ENCODE data around the gene LCE1D.

The LCE1D gene, protein sequence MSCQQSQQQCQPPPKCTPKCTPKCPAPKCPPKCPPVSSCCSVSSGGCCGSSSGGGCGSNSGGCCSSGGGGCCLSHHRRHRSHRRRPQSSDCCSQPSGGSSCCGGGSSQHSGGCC
- long read RNA-seq, donor 1: 0 reads
- long read RNA-seq, donor 2: 0 reads
- long read RNA-seq, donor 3: 0 reads
- long read RNA-seq, donor 4: 0 reads
- long read RNA-seq, donor 5: 0 reads
- long read RNA-seq, donor 6: 0 reads
- long read RNA-seq, donor 7: 0 reads
- long read RNA-seq, donor 8: 0 reads

DNA sequence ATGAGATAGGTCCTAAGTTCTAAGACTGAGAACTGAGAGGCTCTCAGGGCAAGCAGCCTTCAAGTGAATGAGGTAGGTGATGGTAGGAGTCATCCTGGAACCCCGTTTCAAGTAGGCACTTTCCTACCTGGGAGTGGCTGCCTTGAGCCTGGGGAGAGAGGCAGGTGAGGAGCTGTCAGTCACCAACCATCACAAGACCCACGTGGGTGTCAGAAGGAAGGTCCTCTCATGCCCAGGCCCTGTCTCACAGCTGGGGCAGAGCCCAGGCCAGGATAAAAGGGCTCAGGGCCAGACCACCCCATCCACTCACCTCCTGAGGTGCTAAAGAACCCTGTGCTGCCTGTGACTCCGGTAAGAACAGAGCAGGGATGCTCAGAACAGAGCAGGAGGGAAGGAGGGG, at the start of gene LCE1D:
LCE1D (plus strand) TSS at position 301 of the 400 bp plus-strand sequence. CDS start 1,074 bp downstream, outside the sequence.
- DNase-seq: no peak

DNA sequence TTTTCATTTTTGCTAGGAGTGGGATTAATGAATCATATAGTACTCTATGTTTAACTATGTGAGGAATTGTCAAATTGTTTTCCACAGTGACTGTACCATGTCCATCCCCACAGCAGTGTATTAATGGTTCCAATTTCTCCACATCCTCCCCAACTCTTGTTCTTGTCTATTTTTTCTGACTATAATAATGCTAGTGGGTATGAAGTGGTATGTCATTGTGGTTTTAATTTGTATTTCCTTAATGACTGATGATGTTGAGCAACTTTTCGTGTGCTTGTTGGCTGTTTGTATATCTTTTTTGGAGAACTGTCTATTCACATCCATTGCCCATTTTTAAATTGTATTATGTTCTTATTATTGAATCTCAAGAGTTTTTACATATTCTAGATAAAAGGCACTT, 48.7 kb upstream of the LCE1D start:
- DNase-seq: no peak

DNA sequence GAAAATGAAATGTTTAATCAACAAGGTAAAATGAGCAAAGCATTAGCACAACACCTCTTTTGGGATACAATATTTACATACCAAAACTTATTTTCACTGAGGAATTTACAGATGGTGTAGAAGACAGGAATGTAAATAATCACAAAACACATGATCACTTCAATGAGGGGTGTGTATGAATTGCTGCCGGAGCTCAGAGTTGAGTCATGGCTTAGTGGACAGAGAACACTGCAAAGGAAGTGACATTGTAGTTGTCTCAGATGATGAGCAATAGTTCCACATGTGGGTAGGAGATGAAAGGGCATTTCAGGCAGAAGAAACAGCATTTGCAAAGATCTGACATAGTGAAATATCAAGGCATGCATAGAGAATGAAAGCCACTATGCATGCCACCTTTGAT, 44.3 kb upstream of the LCE1D start:
- no peak for DNase-seq

DNA sequence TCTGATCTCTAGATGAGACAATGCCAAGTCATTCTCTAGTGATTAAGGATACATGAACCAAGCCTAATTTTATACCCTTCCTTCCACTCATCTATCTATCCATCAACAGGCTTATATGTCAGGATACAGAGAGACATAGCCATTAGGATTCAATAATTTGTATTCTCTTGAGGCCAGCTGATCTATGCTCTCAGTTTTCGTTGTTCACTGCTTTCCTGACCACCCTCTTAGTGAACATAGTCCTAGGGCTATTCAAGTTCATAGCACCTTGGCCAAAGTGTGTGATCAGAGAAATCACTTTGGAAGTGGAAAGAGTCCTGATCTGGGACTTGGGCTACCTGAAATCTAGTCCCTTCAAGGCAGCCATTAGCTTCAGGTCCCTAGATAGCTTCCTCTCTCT, 42.9 kb upstream of the LCE1D start:
- DNase-seq: no peak

DNA sequence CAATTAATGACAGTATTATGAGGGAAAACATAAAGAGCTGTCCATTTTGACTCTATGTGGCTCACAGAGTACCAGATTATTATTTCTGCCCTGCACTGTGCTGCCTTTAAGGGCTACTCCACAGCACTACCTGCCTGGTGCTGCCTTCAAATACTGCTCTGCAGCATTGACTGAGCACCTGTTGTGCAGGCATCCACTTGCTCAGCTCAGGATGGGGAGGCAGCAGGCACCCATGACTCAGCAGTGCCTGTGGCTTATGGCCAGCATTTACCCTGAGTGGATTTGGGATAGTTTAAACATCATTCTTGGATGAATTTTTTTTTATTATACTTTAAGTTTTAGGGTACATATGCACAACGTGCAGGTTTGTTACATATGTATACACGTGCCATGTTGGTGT, 39.6 kb upstream of the LCE1D start:
- DNase-seq: no peak

DNA sequence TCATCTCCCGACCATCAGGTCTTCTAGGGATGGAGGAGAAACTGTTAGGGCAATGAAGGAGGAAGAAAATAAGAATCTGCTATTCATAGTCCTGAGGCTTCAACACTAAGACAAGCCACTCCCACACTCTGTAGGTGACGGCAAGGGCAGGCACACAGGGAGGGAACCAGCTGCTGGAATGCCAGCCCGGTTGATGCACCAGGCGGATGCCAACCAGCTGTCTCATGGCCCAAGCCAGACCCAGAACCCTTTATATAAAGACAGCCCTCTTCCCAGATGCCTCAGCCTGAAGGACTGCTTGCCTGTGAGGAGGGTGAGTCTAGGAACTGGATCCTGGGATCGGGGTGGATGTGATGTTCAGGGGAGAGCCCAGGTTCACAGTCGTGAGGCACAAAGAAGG, 38.8 kb upstream of the LCE1D start, which contains the start of gene KPRP:
KPRP (plus strand) TSS at position 279 of the 400 bp plus-strand sequence. CDS start 1,564 bp downstream, outside the sequence.
- no peak for DNase-seq

DNA sequence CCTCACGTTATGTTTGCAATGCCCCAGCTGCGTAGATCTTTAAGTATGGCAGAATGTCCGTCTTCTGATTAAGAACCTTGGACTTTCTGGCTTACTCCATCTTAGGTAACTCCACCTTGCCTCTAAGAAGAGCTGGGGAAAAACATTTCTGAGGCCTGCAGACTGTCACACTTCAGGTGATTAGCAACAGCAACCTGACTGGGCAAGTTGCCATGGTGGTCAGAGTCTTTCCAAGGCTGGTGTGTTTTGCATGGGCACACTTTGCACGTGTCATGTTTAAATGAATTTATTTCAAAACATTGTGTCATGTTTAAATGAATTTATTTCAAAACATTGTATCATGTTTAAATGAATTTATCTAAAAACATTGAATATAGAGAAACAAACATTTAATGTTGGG, 37.9 kb upstream of the LCE1D start:
- no peak for DNase-seq

DNA sequence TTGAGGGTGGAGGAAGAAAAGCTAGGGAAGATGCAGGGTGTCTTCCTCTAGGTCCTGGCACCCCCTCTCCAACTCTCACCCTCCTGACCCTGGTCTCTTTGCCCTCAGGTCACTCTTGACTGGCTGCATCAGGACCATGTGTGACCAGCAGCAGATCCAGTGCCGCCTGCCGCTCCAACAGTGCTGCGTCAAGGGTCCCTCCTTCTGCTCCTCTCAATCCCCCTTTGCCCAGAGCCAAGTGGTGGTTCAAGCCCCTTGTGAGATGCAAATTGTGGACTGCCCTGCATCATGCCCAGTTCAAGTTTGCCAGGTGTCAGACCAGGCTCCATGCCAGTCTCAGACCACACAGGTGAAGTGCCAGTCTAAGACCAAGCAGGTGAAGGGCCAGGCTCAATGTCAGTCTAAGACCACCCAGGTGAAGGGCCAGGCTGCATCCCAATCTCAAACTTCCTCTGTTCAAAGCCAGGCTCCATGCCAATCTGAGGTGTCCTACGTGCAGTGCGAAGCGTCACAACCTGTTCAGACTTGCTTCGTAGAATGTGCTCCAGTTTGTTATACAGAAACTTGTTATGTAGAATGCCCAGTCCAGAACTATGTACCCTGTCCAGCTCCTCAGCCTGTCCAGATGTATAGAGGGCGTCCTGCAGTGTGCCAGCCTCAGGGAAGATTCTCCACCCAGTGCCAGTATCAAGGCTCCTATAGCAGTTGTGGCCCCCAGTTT, 36.9 kb upstream of the LCE1D start:
- no peak for DNase-seq

DNA sequence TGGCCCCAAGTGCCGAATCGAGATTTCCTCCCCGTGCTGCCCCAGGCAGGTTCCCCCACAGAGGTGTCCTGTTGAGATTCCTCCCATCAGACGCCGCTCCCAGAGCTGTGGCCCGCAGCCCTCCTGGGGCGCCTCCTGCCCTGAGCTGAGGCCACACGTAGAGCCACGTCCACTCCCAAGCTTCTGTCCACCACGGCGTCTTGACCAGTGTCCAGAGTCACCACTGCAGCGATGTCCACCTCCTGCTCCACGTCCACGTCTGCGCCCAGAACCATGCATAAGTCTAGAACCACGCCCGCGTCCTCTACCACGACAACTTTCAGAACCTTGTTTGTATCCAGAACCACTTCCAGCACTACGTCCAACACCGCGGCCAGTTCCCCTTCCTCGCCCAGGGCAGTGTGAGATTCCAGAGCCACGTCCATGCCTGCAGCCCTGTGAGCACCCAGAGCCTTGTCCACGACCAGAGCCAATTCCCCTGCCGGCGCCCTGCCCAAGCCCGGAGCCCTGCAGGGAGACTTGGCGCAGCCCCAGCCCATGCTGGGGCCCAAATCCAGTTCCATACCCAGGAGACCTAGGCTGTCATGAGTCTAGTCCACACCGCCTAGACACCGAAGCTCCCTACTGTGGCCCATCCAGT, 35.9 kb upstream of the LCE1D start:
- no peak for DNase-seq

DNA sequence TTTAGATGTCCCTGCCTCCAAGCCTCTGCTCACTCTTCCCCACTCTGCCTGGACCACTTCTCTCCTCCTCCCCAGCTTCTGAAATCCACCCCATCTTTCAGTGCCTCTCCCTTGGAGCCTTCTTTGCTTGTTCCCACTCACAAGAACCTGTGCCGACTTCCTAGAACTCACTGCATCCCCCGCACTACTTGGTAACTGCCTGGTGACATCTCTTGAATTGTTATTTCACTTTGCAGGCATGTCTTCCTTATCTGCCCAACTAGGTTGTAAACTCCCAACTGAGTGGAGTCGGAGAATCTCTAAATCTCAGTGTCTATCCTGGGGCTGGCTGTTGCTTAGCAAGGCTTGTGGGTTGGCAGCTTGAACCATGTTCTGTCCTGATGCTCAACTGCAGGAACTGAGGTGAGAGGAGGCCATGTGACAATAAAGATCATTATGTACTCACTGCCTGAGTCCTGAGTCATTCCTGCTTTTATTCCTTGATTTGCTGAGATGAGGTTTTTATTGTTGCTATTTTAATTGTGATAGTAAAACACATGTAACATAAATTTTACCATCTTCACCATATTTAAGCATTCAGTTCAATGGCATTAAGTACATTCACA, 34.8 kb upstream of the LCE1D start:
- no peak for DNase-seq

DNA sequence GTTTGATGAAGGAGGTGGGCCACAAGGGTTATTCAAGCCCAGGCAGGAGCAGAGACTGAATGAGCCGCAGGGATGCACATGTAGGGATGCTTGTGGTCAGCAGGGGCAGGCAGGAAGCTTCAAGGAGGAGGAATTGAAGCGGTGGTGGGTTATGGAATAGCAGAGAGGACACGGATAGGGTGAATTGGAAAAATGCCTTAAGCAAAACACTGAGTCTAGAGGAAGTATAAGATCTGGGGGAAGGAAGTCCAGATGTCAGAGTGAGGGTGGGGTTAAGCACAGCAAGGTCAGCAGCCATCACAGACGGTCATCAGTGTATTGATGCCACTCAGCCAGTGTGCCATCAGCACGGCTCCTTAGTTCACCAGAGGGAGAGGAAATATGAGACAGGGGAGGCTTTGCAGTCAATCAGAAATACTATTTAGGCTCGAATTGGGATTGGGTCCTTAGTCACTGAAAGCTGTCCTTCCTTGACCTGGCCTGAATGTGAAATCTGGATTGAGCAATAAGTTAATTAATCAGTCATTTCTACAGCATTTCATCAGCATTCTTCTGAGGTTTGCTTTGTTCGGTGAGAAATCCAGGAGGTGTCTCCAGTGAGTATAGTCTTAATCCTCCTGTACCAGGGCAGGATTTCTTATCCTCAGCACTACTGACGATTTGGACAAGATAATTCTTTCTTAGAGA, 27.5 kb upstream of the LCE1D start:
- no peak for DNase-seq

DNA sequence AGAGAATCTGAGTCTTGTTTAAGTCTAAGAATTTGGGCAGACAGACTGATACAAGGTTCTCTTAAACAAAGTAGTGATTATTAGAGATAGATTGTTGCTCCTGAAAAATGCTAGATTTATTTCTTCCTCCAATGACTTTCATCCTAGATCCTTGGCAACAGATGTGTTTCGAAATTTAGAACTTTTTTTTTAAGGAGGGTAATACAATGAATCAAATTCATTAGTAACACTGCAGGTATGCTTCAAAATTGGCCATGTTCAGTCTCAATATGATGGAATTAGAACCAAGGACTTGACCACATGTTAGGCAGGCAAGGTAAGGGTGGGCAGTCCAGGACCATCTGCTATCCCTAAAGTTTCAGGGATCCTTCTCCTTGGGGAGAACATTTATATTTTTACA, 26.1 kb upstream of the LCE1D start:
- DNase-seq: no peak

DNA sequence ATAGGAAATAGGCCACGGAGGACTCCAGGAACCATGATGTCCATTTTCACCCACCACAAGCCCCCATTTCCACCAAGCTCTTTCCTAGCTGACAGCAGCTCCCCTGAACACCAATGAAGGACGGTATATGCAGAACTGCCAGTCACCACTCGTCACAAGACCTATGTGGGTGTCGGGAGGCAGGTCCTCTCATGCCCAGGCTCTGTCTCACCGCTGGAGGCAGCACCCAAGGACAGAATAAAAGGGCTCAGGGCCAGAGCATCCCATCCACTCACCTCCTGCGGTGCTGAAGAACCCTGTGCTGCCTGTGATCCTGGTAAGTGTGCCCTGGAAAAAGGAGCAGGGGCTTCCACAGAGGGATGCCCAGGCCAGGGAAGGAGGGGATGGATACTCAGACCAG, 21.6 kb upstream of the LCE1D start, which contains the start of gene LCE1F:
LCE1F (plus strand) TSS at position 266 of the 400 bp plus-strand sequence. CDS start 1,232 bp downstream, outside the sequence.
- DNase-seq: no peak

DNA sequence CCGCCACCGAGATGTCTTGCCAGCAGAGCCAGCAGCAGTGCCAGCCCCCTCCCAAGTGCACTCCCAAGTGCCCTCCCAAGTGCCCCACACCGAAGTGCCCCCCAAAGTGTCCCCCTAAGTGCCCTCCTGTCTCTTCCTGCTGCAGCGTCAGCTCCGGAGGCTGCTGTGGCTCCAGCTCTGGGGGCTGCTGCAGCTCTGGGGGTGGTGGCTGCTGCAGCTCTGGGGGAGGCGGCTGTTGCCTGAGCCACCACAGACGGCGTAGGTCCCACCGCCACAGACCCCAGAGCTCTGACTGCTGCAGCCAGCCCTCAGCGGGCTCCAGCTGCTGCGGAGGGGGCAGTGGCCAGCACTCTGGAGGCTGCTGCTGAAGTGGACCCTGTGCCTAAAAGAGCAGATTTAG, 20.2 kb upstream of the LCE1D start:
- DNase-seq: no peak

DNA sequence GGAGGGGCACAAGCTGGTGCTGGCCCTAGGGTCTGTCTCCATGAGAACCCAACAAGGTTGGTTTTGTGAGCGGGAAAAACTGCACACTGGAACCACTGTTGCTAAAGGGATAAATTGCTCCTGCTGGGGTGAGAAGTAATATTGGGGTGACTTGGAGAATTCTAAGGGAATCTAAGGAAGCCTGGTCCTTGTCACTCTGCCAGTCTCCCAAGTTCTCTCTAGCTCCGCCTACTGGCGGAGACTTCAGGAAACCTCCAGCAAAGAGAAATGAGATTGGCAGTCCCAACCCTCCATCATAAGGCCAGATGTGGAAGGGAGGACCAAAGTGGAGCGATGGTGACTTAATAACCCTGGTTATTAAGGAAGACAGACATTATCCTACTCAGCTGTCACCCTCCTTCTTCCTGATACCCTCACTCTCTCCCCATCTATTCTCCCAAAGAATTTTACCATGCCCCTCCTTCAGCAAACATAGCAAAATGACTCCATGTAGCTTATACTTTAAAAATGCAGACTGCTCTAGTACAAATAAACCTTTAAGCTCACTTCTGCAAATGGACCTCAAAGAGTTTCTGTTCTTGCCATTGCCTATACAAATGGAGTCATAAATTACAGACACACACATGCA, 18.9 kb upstream of the LCE1D start:
- no peak for DNase-seq

DNA sequence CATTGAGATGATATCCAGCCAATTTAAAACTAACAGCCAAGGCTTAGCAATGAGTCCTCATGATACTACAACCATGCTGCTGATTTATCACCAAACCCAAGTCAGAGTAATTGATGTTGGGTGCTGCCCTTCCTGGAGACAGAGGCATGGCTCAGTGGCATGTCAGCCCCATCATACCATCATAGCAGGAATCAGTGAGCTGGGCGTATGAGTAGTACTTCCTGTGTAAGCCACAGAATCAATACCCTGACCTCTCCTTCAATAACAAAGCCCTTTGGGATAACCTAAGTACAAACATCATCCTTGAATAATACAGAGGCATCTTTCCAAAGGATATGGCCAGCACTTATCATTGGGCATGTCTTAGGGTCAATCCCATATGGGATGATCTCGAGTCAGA, 13.4 kb upstream of the LCE1D start:
- DNase-seq: no peak

DNA sequence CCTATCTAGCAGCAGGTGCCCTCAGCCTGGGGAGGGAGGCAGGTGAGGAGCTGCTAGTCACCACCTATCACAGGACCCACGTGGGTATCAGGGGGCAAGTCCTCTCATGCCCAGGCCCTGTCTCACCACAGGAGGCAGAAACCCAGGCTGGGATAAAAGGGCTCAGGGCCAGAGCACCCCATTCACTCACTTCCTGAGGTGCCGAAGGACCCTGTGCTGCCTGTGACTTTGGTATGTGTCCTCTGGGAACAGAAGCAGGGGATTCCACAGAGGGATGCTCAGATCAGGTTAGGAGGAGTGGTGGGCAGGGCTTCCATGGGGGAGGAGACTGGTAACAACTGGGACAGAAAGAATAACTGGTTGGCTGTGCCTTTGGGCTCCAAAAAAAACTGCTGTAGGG, 10.4 kb upstream of the LCE1D start, which contains the start of gene LCE1E:
LCE1E (plus strand) TSS at position 181 of the 400 bp plus-strand sequence. CDS start 1,043 bp downstream, outside the sequence.
- DNase-seq: no peak

DNA sequence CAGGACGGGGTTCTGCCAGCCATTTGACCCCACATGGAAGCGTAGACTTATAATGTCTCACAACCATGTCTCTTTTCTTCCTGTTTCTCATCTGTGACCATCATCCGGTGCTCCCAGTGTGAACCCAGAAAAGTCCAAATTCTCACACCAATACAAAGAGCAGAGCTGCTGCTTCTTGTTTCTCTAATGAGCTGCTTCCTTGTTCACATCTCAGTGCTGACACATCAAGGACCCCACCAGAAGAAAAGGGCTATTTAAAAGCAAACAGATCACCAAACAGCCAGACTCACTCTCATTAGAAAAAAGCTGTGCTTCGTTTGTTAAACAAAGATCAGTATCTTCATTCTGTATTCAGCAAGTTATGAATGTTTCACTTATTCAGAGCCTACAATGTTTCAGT, 835 bp upstream of the LCE1D start:
- no peak for DNase-seq

DNA sequence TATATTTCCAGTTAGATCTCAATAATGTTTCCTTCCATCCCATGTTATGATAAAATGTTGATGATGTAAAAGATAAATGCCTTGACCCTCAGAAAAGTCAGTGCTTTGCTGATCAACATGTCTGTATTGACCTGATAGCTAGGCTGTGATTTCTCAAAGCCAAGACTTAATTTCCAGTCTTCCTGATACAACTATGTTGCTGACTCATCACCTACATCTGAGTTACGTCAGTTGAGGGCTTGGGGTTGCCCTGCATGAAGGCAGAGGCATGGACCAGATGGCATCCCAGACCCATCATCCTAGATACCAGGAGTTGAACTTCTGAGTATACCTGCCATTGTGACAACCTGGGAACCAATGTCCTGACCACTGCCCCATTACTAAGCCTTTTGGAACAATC, 4.8 kb downstream of the LCE1D start:
- DNase-seq: no peak

DNA sequence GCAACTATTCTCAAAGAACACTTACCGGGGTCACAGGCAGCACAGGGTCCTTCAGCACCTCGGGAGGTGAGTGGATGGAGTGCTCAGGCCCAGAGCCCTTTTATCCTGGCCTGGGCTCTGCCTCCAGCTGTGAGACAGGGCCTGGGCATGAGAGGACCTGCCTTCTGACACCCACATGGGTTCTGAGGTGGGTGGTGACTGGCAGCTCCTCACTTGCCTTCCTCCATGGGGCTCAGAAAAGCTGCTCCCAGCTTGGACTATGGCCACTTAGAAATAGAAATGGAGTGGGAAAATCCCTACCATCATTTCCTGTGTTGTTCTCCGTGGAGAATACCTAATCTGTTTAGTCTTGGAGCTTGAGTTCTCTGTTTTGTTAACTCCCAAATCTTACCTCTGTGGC, 10.1 kb downstream of the LCE1D start, which contains the start of gene LCE1C:
LCE1C (minus strand) TSS at position 76 of the 400 bp plus-strand sequence. CDS start 1,173 bp downstream, outside the sequence.
- no peak for DNase-seq

DNA sequence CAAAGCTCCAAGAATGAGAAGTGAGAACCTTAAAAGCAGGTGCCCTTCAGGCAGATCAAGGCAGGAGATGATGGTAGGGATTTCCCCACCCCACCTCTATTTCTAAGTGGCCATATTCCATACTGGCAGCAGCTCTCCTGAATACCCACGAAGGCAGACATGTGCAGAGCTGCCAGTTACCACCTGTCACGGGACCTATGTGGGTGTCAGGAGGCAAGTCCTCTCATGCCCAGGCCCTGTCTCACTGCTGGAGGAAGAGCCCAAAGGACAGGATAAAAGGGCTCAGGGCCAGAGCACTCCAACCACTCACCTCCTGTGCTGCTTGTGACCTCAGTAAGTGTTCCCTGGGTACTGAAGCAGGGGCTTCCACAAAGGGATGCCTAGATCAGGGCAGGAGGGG, 14.5 kb downstream of the LCE1D start:
- DNase-seq: no peak

DNA sequence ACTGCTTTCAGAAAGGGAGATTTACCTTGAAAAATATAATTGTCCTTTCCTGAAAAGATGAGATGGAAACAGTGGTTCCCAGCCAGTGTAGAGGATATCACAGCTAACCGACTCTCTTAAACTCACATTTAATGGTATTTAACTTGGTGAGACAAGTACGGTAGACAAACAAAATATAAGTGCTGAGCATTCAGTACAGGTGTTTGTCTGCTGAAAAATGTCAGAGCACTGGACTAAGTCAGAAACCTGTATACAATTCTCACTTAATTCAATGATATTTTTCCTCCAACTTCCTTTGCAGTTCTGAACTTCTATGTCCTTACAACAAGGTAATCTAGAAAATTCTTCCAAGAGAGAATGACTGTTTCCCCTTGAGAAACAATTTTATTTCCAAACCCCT, 15.2 kb downstream of the LCE1D start, which contains the start of gene LCE1B:
LCE1B (plus strand) TSS at position 301 of the 400 bp plus-strand sequence. CDS start 476 bp downstream, outside the sequence.
- no peak for DNase-seq

Measured in right kidney (tissue), 9 donors.